ENCODE results near the gene LYPLAL1.
"Not testable (repeated sequence)": the region's sequence is repeated elsewhere in the genome, so short reads cannot be mapped to it uniquely, and the experiment has no call there.

LYPLAL1 gene

GRCh38 chr1:219184337-219184736, 10.7 kb downstream of the LYPLAL1 start:
- H3K4me3 ChIP-seq (ENCODE audit: low read depth, low read length), result no peak overlapping the region
- TF ChIP-seq, protein P1, sequence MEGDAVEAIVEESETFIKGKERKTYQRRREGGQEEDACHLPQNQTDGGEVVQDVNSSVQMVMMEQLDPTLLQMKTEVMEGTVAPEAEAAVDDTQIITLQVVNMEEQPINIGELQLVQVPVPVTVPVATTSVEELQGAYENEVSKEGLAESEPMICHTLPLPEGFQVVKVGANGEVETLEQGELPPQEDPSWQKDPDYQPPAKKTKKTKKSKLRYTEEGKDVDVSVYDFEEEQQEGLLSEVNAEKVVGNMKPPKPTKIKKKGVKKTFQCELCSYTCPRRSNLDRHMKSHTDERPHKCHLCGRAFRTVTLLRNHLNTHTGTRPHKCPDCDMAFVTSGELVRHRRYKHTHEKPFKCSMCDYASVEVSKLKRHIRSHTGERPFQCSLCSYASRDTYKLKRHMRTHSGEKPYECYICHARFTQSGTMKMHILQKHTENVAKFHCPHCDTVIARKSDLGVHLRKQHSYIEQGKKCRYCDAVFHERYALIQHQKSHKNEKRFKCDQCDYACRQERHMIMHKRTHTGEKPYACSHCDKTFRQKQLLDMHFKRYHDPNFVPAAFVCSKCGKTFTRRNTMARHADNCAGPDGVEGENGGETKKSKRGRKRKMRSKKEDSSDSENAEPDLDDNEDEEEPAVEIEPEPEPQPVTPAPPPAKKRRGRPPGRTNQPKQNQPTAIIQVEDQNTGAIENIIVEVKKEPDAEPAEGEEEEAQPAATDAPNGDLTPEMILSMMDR (IDR thresholded peaks at IDR 0.05; ENCODE audit: control insufficient read depth, extremely low read depth, insufficient read depth), result no peak
- no peak for DNase-seq (ENCODE audit: low read depth)

DNA sequence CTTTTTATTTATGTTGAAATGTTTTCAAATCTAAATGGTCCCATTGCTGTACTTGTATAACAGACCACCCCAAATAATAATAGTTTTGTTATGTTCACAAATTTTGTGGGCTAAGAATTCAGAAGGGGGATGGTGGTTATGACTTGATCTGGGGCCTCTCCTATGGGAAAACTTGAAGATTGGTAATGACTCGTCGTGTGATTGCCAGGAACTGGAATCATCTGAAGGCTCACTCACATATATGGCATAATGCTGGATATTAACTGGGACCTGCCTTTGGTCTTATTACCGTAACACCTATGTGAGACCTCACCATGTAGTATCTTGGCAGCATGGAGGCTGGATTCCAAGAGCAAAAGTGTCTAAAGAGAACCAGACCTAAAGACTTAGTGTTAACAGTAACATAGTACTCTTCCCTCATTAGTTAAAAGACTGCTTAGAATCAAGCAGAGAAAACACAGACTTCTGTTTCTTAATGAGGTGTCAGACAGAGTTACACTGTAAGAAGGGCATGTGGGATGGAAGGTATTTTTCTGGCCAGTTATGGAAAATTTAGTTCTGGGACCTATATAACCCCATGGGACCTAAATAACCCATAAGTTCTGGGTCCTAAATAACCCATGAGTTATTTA, 11.9 kb downstream of the LYPLAL1 start:
- H3K4me3 ChIP-seq (ENCODE audit: low read depth, low read length), result no peak overlapping the region
- TF ChIP-seq, protein P1 (IDR thresholded peaks at IDR 0.05; ENCODE audit: control insufficient read depth, extremely low read depth, insufficient read depth), result no peak
- DNase-seq (ENCODE audit: low read depth), result no peak

DNA sequence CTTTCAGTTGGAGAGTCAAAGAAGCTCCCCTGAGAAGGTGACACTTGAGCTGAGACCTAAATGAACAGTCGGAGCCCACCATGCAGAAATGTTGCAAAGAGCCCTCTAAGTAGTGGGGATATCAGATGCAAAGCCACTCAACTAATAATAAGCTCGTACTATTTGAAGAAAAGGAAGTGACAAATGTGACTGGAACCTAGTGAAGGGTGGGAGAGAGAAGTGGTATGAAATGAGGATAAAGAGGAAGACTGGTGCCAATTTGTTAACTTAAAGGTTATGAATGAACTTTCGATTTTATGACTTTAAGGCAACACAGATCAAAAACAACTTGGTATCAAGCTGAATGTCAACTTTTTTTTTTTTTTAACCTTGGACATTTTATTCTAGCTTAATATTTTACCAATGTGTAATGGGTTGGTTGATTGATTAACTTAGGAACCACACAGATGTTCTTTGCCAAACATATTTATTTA, 14.7 kb downstream of the LYPLAL1 start:
- TF ChIP-seq, protein P1 (IDR thresholded peaks at IDR 0.05; ENCODE audit: control insufficient read depth, extremely low read depth, insufficient read depth), result no peak
- H3K4me3 ChIP-seq (ENCODE audit: low read depth, low read length), result no peak overlapping the region
- no peak for DNase-seq (ENCODE audit: low read depth)

DNA sequence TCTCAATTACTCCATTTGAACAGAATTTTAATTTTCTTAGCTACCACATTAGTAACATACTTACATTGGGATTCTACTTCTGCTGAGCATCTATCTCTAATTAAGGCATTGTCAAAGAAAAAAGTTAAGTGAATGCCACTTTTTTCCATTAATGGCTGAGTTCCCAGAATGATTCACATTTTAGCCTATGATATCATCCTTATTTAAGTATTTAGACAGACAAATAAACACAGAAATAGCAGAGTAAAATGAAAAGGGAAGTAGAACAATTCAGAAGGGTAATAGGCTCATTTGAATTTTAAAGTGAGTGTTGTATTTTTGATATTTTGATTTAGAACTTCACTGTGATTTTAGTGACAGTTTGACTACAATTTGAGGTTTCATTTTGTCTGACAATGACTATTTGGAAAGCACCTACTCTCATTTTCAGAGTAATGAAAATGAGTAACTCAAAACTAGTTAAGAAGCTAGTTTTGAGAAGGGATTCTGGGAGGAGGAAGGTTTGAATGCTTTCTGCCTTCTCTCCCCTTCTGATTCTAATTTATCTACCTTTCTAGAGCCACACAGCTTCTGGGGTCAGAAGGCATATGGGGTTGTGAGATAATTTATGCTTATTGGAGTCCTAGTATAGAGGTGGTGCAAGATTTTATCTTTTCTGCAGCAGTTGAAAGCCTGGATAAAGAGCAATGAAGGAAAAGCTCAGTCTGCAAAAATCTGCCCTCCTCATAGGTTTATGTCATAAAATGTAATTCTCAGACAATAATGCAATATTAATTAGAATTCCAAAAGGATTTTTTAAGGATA, 15.5 kb downstream of the LYPLAL1 start:
- DNase-seq (ENCODE audit: low read depth), result no peak
- TF ChIP-seq, protein P1 (IDR thresholded peaks at IDR 0.05; ENCODE audit: control insufficient read depth, extremely low read depth, insufficient read depth), result no peak
- no peak overlapping the region for H3K4me3 ChIP-seq (ENCODE audit: low read depth, low read length)

DNA sequence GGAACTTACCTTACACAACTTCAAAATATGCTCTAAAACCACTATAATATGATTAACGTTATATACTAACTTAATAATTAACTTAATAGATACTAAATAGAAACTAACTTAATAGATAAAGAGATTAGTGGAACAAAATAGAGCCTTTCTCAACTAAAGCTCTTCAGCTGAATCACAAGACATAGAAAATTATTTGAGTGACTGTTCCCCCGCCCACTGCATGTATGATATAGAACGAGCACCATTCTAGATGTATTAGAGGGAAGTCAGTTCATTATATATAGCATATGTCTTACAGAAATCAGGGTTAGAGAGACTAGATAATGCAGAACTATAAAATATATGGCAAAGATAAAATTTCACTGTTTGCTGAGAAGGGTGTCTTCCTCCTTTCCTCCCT, 16.3 kb downstream of the LYPLAL1 start:
- TF ChIP-seq, protein P1 (IDR thresholded peaks at IDR 0.05; ENCODE audit: control insufficient read depth, extremely low read depth, insufficient read depth), result no peak
- H3K4me3 ChIP-seq (ENCODE audit: low read depth, low read length), result no peak overlapping the region
- no peak for DNase-seq (ENCODE audit: low read depth)

GRCh38 chr1:219190605-219191004, 16.9 kb downstream of the LYPLAL1 start:
- TF ChIP-seq, protein P1 (IDR thresholded peaks at IDR 0.05; ENCODE audit: control insufficient read depth, extremely low read depth, insufficient read depth), result no peak
- no peak for DNase-seq (ENCODE audit: low read depth)
- no peak overlapping the region for H3K4me3 ChIP-seq (ENCODE audit: low read depth, low read length)

GRCh38 chr1:219195833-219196232, 22.2 kb downstream of the LYPLAL1 start:
- DNase-seq (ENCODE audit: low read depth); H3K4me3 ChIP-seq (ENCODE audit: low read depth, low read length): not testable (repeated sequence)

Data from LNCaP clone FGC (cell line).